Thymus (tissue), 11 donors: ENCODE data around the gene PSMA6. TPM values are rescaled to one million over a fixed set of nuclear protein-coding genes. Genes with fewer than 3 reads are reported as not detected.

Source experiments
- DNase-seq, 9 donors: peaks; one replicate each; pipeline ENCODE4 v3.0.0-alpha.2; 2013; ENCODE audit warnings: low spot score in 9 of 9, low read depth in 6 of 9, missing footprints in 1 of 9
- H3K27ac ChIP-seq, 2 donors: one replicate each; pipeline ENCODE4 v1.5.1; 2013; ENCODE audit warnings: control low read depth in 1 of 2, low read depth in 1 of 2, low read length in 1 of 2, mild to moderate bottlenecking in 1 of 2, moderate library complexity in 1 of 2
- H3K27me3 ChIP-seq, 2 donors: one replicate each; pipeline ENCODE4 v1.5.1; 2013; ENCODE audit warnings: low read length in 1 of 2; ENCODE audit not compliant: control insufficient read depth in 2 of 2, insufficient read depth in 1 of 2
- H3K36me3 ChIP-seq, 2 donors: one replicate each; pipeline ENCODE4 v1.5.1; 2013; ENCODE audit warnings: low read length in 1 of 2, mild to moderate bottlenecking in 1 of 2, moderate library complexity in 1 of 2; ENCODE audit not compliant: control insufficient read depth in 2 of 2, insufficient read depth in 2 of 2
- H3K4me1 ChIP-seq, 2 donors: one replicate each; pipeline ENCODE4 v1.5.1; 2013; ENCODE audit warnings: low read length in 2 of 2; ENCODE audit not compliant: control insufficient read depth in 2 of 2, insufficient read depth in 2 of 2
- H3K4me3 ChIP-seq, 2 donors: one replicate each; pipeline ENCODE4 v1.5.1; 2013; ENCODE audit warnings: low read length in 2 of 2, control low read depth in 1 of 2, mild to moderate bottlenecking in 1 of 2
- H3K9me3 ChIP-seq, 2 donors: one replicate each; pipeline ENCODE4 v1.5.1; 2013; ENCODE audit warnings: low read length in 1 of 2, mild to moderate bottlenecking in 1 of 2; ENCODE audit not compliant: control insufficient read depth in 2 of 2, insufficient read depth in 1 of 2
- WGBS: extraction: QIAGEN DNeasy Blood & Tissue Kit; methylation state at CpG from one replicate; pipeline ENCODE4 v1.1.7; 2013; 5-methylcytosine and 5-hydroxymethylcytosine counted together
- polyA plus RNA-seq: library from polyadenylated mRNA; stranded (reverse); fragments of 200-250 nt; gene quantifications from one replicate; pipeline ENCODE4 v1.2.3, GENCODE V29; 2013
- total RNA-seq: library from RNA; stranded (reverse); fragments of 120-200 nt; gene quantifications from one replicate; pipeline ENCODE4 v1.2.4, GENCODE V29; 2013
- donor health status: healthy.

Gene PSMA6
- total and polyA plus RNA-seq, 2 donors: 206 to 550 TPM

GRCh38 chr14:35286707-35287106, 5.5 kb upstream of the PSMA6 start:
- no peaks in the 10 kb centered on the region for H3K36me3 ChIP-seq
- H3K27me3 ChIP-seq: no peaks in the 10 kb centered on the region
- H3K9me3 ChIP-seq: no peaks in the 10 kb centered on the region
- H3K27ac ChIP-seq: peak overlapping the region; percentile 92 to 97
- peaks cover 54 to 86% of the 10 kb centered on the region in 2 donors for H3K4me1 ChIP-seq
- WGBS: 6% methylated on average over 1 of the region's 1 CpG
- DNase-seq: peak in 4 of 9 donors; percentile 37 to 73 (median 44)
- H3K4me3 ChIP-seq: peak overlapping the region; percentile 16 to 35

GRCh38 chr14:35287431-35288013, 4.7 kb upstream of the PSMA6 start:
- DNase-seq: peak in 1 of 9 donors; percentile 69
- H3K9me3 ChIP-seq: no peaks in the 10 kb centered on the region
- no peak overlapping the region for H3K4me3 ChIP-seq
- no peaks in the 10 kb centered on the region for H3K27me3 ChIP-seq
- 31% methylated on average over 8 of the region's 8 CpGs for WGBS
- H3K36me3 ChIP-seq: no peaks in the 10 kb centered on the region
- H3K27ac ChIP-seq: peak overlapping the region; percentile 92 to 97
- H3K4me1 ChIP-seq: peaks cover 52 to 86% of the 10 kb centered on the region in 2 donors

- Histone ChIP-seq H3K9me3 (no peaks in the 10 kb centered on the region), H3K4me1 (peaks cover 50 to 77% of the 10 kb centered on the region in 2 donors)
- 89% methylated on average over 3 of the region's 3 CpGs for WGBS
Measured at GRCh38 chr14:35289623-35290022, 2.6 kb upstream of the PSMA6 start.

GRCh38 chr14:35292770-35293561, 784 bp downstream of the PSMA6 start:
- no peak for DNase-seq
- H3K36me3 ChIP-seq: peaks cover 4 to 10% of the 10 kb centered on the region in 2 donors
- H3K27ac ChIP-seq: peak overlapping the region; percentile 93 to 97
- H3K9me3 ChIP-seq: no peaks in the 10 kb centered on the region
- H3K27me3 ChIP-seq: no peaks in the 10 kb centered on the region
- WGBS: 3% methylated on average over 14 of the region's 14 CpGs
- H3K4me3 ChIP-seq: peak overlapping the region; percentile 75 to 98
- peaks cover 35 to 58% of the 10 kb centered on the region in 2 donors for H3K4me1 ChIP-seq

More at GRCh38 chr14:35289623-35290022, 2.6 kb upstream of the PSMA6 start:
- Histone ChIP-seq H3K27ac (peak overlapping the region; percentile 25 to 97), H3K36me3 (peaks cover 0 to 3% of the 10 kb centered on the region in 2 donors), H3K27me3 (no peaks in the 10 kb centered on the region), H3K4me3 (no peak overlapping the region)
- DNase-seq: no peak

- peaks cover 4 to 10% of the 10 kb centered on the region in 2 donors for H3K36me3 ChIP-seq
- DNase-seq: no peak
- peaks cover 21 to 49% of the 10 kb centered on the region in 2 donors for H3K4me1 ChIP-seq
- no peak overlapping the region for H3K27ac ChIP-seq
- no peak overlapping the region for H3K4me3 ChIP-seq
- H3K27me3 ChIP-seq: no peaks in the 10 kb centered on the region
- WGBS: 89% methylated on average over 1 of the region's 1 CpG
- no peaks in the 10 kb centered on the region for H3K9me3 ChIP-seq
Measured at GRCh38 chr14:35295845-35296161, 3.6 kb downstream of the PSMA6 start.

- H3K27me3 ChIP-seq: no peaks in the 10 kb centered on the region
- peaks cover 4 to 10% of the 10 kb centered on the region in 2 donors for H3K36me3 ChIP-seq
- no peak overlapping the region for H3K27ac ChIP-seq
- 95% methylated on average over 3 of the region's 3 CpGs for WGBS
- no peak for DNase-seq
- peaks cover 19 to 47% of the 10 kb centered on the region in 2 donors for H3K4me1 ChIP-seq
- no peak overlapping the region for H3K4me3 ChIP-seq
- no peaks in the 10 kb centered on the region for H3K9me3 ChIP-seq
Measured at GRCh38 chr14:35296545-35296944, 4.4 kb downstream of the PSMA6 start.

- Histone ChIP-seq H3K36me3 (peaks cover 4 to 15% of the 10 kb centered on the region in 2 donors), H3K27ac (no peak overlapping the region), H3K9me3 (no peaks in the 10 kb centered on the region), H3K4me1 (peaks cover 19 to 50% of the 10 kb centered on the region in 2 donors), H3K4me3 (no peak overlapping the region), H3K27me3 (no peaks in the 10 kb centered on the region)
- DNase-seq: no peak
- 83% methylated on average over 3 of the region's 3 CpGs for WGBS
Measured at GRCh38 chr14:35297706-35298105, 5.5 kb downstream of the PSMA6 start.

- no peak overlapping the region for H3K4me3 ChIP-seq
- WGBS: 85% methylated on average over 4 of the region's 4 CpGs
- H3K9me3 ChIP-seq: no peaks in the 10 kb centered on the region
- H3K27me3 ChIP-seq: no peaks in the 10 kb centered on the region
- no peak overlapping the region for H3K27ac ChIP-seq
- peaks cover 19 to 53% of the 10 kb centered on the region in 2 donors for H3K4me1 ChIP-seq
- DNase-seq: no peak
- peaks cover 4 to 15% of the 10 kb centered on the region in 2 donors for H3K36me3 ChIP-seq
Measured at GRCh38 chr14:35298351-35298750, 6.2 kb downstream of the PSMA6 start.

GRCh38 chr14:35299708-35300107, 7.5 kb downstream of the PSMA6 start:
- Histone ChIP-seq H3K36me3 (peaks cover 4 to 16% of the 10 kb centered on the region in 2 donors), H3K9me3 (no peaks in the 10 kb centered on the region), H3K4me3 (no peak overlapping the region), H3K27ac (peak overlapping the region in 1 of 2 donors; percentile 29), H3K27me3 (no peaks in the 10 kb centered on the region), H3K4me1 (peaks cover 19 to 47% of the 10 kb centered on the region in 2 donors)
- no peak for DNase-seq
- 14% methylated on average over 1 of the region's 1 CpG for WGBS
